GM18951 (cell line): Measurements from ENCODE around the gene PBRM1.
A peak's percentile ranks its signal among the peaks of the same experiment; 100 is the strongest.

ENCODE experiments used
- POLR2A ChIP-seq: IDR thresholded peaks from 4 replicates; pipeline ENCODE4 v1.6.1; 2011; ENCODE audit warnings: mild to moderate bottlenecking; ENCODE audit not compliant: insufficient read length, insufficient read depth; ENCODE audit errors: extremely low read depth
- in situ Hi-C: fragments of 300-500 bp; cut with MboI; formaldehyde crosslinking; loops from one replicate; pipeline ENCODE4 v1.12.0; 2022; ENCODE audit warnings: low sequenced_read_pairs, mixed read lengths, inconsistent platforms; ENCODE audit not compliant: unreplicated experiment

PBRM1 gene

GRCh38 chr3:52685709-52686691 lies at the start of gene PBRM1, which contains the start of gene GNL3:
TSS of gene PBRM1 (minus strand) at chr3:52685913.
TSS of gene GNL3 (plus strand) at chr3:52686032. CDS start at chr3:52686093, 61 bp downstream.
- in situ Hi-C loops: no loop called here
- TF ChIP-seq POLR2A: peak; percentile 92

DNA sequence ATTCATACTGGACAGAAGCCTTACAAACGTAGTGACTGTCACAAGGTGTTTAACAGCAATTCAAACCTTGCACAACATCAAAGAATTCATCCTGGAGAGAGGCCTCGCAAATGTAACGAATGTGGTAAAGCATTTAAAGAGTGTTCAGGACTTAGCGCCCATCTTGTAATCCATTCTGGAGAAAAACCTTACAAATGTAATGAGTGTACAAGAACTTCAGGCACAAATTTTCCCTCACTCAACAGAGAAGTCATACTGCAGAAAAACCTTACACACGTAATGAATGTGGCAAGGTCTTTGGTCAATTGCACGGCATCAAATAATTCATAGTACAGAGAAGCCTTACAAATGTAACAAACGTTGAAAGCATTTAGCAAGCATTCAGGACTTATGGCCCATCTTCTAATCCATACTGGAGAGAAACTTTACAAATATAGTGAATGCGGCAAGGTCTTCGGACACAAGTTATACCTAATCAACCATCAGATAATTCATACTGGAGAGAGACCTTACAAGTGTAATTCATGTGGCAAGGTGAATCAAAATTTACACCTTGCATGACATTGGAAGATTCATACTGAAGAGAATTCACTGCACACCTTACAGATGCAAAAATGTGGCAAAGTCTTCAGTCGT lies 47.7 kb upstream of the PBRM1 start:
- in situ Hi-C loops: loop anchor here (25.0 kb wide), 1 partner anchor 329 kb away; no protein-coding TSS in a partner anchor
- no peak for TF ChIP-seq POLR2A

GRCh38 chr3:52731590-52731989 lies 45.9 kb upstream of the PBRM1 start:
- TF ChIP-seq POLR2A: no peak
- in situ Hi-C loops: loop anchor here (25.0 kb wide), 1 partner anchor 331 kb away; no protein-coding TSS in a partner anchor

DNA sequence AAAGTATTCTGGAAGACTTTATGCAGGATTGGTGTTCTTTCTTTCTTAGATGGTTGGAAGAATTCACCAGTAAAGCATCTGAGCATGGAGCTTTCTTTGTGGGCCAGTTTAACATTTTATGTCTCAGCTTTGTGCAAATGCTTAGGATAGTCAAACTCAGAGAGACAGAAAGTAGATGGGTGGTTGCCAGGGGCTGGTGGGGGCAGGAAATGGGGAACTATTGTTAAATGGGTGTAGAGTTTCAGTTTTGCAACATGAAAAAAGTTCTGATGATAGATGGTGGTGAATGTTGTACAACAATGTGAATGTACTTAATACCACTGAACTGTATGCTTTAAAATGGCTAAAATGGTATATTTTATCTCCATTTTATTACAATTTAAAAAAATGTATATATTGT lies 45.0 kb upstream of the PBRM1 start:
- in situ Hi-C loops: loop anchor here (25.0 kb wide), 1 partner anchor 332 kb away; no protein-coding TSS in a partner anchor
- TF ChIP-seq POLR2A: no peak

- in situ Hi-C loops: loop anchor here (25.0 kb wide), 1 partner anchor 334 kb away; no protein-coding TSS in a partner anchor
These were observed 43.0 kb upstream of the PBRM1 start for GRCh38 chr3:52728753-52729152.

- in situ Hi-C loops: no loop called here
These were observed 38.8 kb upstream of the PBRM1 start for GRCh38 chr3:52724511-52724910.

GRCh38 chr3:52723935-52724334 lies 38.2 kb upstream of the PBRM1 start:
- TF ChIP-seq POLR2A: no peak
- in situ Hi-C loops: no loop called here

More at GRCh38 chr3:52724511-52724910, 38.8 kb upstream of the PBRM1 start:
- TF ChIP-seq POLR2A: no peak

GRCh38 chr3:52722491-52722890 lies 36.8 kb upstream of the PBRM1 start:
- TF ChIP-seq POLR2A: no peak
- in situ Hi-C loops: no loop called here

- TF ChIP-seq POLR2A: no peak
- in situ Hi-C loops: no loop called here
These were observed 36.0 kb upstream of the PBRM1 start for GRCh38 chr3:52721730-52722008.

DNA sequence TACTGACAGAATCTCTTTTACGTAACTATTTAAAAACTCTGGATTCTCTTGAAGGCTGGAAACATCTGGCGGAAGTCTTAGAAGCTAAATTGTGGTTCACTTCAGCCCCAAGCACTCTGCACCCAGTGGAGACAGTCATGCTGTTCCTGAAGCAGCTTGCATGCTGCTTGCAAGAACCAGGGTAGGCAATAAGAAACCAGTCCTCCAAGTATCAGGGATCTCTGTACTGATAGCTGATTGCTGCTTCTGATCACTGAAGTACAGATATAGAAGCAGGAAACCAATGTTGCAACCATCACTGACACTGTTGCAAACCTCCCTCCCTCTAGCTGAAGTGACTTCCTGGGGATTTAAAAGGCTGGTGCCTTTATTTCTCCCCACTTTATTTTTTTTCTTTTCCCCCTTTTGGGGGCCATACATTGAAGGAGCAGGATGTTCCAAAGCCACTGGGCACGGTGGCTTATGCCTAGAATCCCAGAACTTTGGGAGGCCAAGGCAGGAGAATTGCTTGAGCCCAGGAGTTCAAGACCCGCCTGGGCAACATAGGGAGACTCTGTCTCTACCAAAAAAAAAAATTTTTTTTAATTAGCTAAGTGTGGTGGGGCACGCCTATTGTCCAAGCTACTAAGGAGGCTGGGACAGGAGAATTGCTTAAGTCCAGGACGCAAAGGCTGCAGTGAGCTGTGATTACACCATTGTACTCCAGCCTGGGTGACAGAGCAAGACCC lies 35.5 kb upstream of the PBRM1 start:
- TF ChIP-seq POLR2A: no peak
- in situ Hi-C loops: no loop called here

DNA sequence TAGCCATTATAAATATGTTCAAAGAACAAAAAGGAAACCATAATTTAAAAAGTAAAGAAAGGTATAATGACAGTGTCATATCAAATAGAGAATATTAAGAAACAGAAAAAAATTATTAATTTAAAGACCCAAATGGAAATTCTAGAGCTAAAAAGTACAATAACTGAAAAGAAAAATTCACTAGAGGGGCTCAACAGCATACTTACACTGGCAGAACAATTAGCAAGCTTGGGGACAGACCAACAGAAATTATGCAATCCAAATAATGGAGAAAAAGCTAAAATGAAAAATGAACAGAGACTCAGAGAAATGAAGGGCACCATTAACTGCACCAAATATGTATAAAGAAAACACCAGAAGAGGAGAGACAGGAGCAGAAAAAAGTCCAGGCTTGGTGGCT lies 33.9 kb upstream of the PBRM1 start:
- no peak for TF ChIP-seq POLR2A
- in situ Hi-C loops: no loop called here

GRCh38 chr3:52715714-52716305 lies 30.1 kb upstream of the PBRM1 start:
- in situ Hi-C loops: no loop called here
- TF ChIP-seq POLR2A: no peak

- no peak for TF ChIP-seq POLR2A
- in situ Hi-C loops: no loop called here
These were observed 28.9 kb upstream of the PBRM1 start for GRCh38 chr3:52714335-52715302.
